ENCODE results near the gene IFITM5. TPM values are rescaled to one million over a fixed set of nuclear protein-coding genes. Genes with fewer than 3 reads are reported as not detected.
A peak's percentile ranks its signal among the peaks of the same experiment; 100 is the strongest.

The IFITM5 gene
- total RNA-seq, 1 experiment from 2014 or later: not detected

- Histone ChIP-seq H3K79me2 (ENCODE audit: insufficient read depth, low read length) (peaks cover 6% of the 10 kb centered on the region; the same call in 1 of the 2 replicates), H3K9ac (ENCODE audit: extremely low read depth, insufficient read length, low read length) (peak within 1 kb of the TSS; percentile 40), H3K23ac (ENCODE audit: insufficient read length, low read depth, low read length) (no peak within 1 kb of the TSS), H3K4me2 (ENCODE audit: insufficient read depth, insufficient read length, low read length) (peak within 1 kb of the TSS; percentile 85), H3K27me3 (ENCODE audit: insufficient read depth, low read length) (no peaks in the 10 kb centered on the region), H3K4ac (ENCODE audit: low read depth, low read length) (no peak within 1 kb of the TSS), H2BK15ac (ENCODE audit: low read depth, low read length) (no peak within 1 kb of the TSS), H4K8ac (replicated peaks; ENCODE audit: insufficient read length, low read depth, low read length) (no peak within 1 kb of the TSS), H3K9me3 (ENCODE audit: control insufficient read depth, low read depth, low read length) (no peaks in the 10 kb centered on the region), H3K79me1 (ENCODE audit: insufficient read depth, low read depth, low read length, poor library complexity, severe bottlenecking) (peaks cover 2% of the 10 kb centered on the region), H3K14ac (ENCODE audit: insufficient read depth, low read length) (peak within 1 kb of the TSS; percentile 7; the same call in 1 of the 2 replicates), H2BK5ac (ENCODE audit: insufficient read length, low read length) (no peak within 1 kb of the TSS), H3K27ac (ENCODE audit: insufficient read length, low read depth, low read length) (no peak within 1 kb of the TSS), H3K23me2 (ENCODE audit: insufficient read length, low read depth, low read length, poor library complexity, severe bottlenecking) (peaks cover 28% of the 10 kb centered on the region), H2BK12ac (ENCODE audit: insufficient read length, low read depth, low read length) (no peak within 1 kb of the TSS), H2AFZ (ENCODE audit: low read length) (no peak within 1 kb of the TSS), H3K4me1 (ENCODE audit: insufficient read depth, low read length) (peaks cover 10% of the 10 kb centered on the region; the same call in 1 of the 2 replicates), H3T11ph (ENCODE audit: low read length) (no peak within 1 kb of the TSS), H4K91ac (ENCODE audit: insufficient read length, low read depth, low read length) (no peak within 1 kb of the TSS), H2BK20ac (ENCODE audit: low read depth, low read length, poor library complexity, severe bottlenecking) (no peak within 1 kb of the TSS), H4K20me1 (ENCODE audit: control insufficient read depth, insufficient read depth, insufficient read length) (no peaks in the 10 kb centered on the region), H2AK5ac (ENCODE audit: insufficient read length, low read length) (no peak within 1 kb of the TSS), H3K18ac (ENCODE audit: insufficient read length, low read depth, low read length) (no peak within 1 kb of the TSS), H2BK120ac (ENCODE audit: low read depth, low read length, poor library complexity, severe bottlenecking) (no peak within 1 kb of the TSS), H4K5ac (ENCODE audit: insufficient read length, low read depth, low read length) (no peak within 1 kb of the TSS), H3K56ac (ENCODE audit: insufficient read length, low read depth, low read length) (no peak within 1 kb of the TSS)
- Mint-ChIP-seq H3K36me3 (ENCODE audit: insufficient read depth in 1 of 3, low read depth in 3 of 3) (peaks cover 6 to 19% (median 11%) of the 10 kb centered on the region in 3 experiments), H3K27ac (peak within 1 kb of the TSS; percentile 88 to 94 (median 94)), H3K4me3 (peak within 1 kb of the TSS; percentile 92 to 97), H3K4me1 (peaks cover 46 to 65% of the 10 kb centered on the region in 2 experiments), H3K9me3 (no peaks in the 10 kb centered on the region; a peak in 1 of 5 replicates), H3K27me3 (ENCODE audit: low read depth) (no peaks in the 10 kb centered on the region)
- TF ChIP-seq CTCF (conservative IDR thresholded peaks at IDR 0.05): no peak
- DNase-seq: no peak
- WGBS (ENCODE audit: extremely low coverage, insufficient read length, low lambda C conversion rate): no CpG with 5 or more reads among the region's 18 CpGs
Observed at GRCh38 chr11:313787-314553, 14.6 kb upstream of the IFITM5 start, which contains the start of gene IFITM1. TSS of gene IFITM1 (plus strand) at chr11:314040. CDS start at chr11:314171, 131 bp downstream.
